Measurements from ENCODE around the gene BLID. TPM values are rescaled to one million over a fixed set of nuclear protein-coding genes. Genes with fewer than 3 reads are reported as not detected.

The BLID gene
- polyA plus RNA-seq, 1 experiment = 0.16 TPM

GRCh38 chr11:122076512-122077120 lies 39.4 kb downstream of the BLID start:
- H3K27me3 ChIP-seq (ENCODE audit: control insufficient read depth, insufficient read depth, low read length) = no peaks in the 10 kb centered on the region
- H3K4me3 ChIP-seq (ENCODE audit: low read depth, low read length) = no peak overlapping the region
- no peaks in the 10 kb centered on the region; the same call in 1 of the 2 replicates for H3K36me3 ChIP-seq (ENCODE audit: control insufficient read depth, insufficient read depth, low read length)
- no peak for DNase-seq (ENCODE audit: low read depth)
- ChIA-PET CTCF (interaction anchor here (0.7 to 1.4 kb wide), 4 partner anchors 11 to 173 kb away, joined by 3 to 7 read pairs (median 4); no protein-coding TSS in a partner anchor), POLR2A (no interaction called here)
- no peak for TF ChIP-seq CTCF (IDR thresholded peaks at IDR 0.05; ENCODE audit: insufficient read depth, low read depth, low read length)

- ChIA-PET CTCF (no interaction called here), POLR2A (no interaction called here)
These were observed 41.0 kb downstream of the BLID start for GRCh38 chr11:122075016-122075415.

GRCh38 chr11:122074022-122074421 lies 42.0 kb downstream of the BLID start:
- CTCF ChIA-PET = interaction anchor here (0.6 kb wide), 1 partner anchor 130 kb away, joined by 3 read pairs; no protein-coding TSS in a partner anchor
- no peaks in the 10 kb centered on the region for H3K27me3 ChIP-seq (ENCODE audit: control insufficient read depth, insufficient read depth, low read length)
- no peaks in the 10 kb centered on the region; the same call in 1 of the 2 replicates for H3K36me3 ChIP-seq (ENCODE audit: control insufficient read depth, insufficient read depth, low read length)
- H3K4me3 ChIP-seq (ENCODE audit: low read depth, low read length) = no peak overlapping the region
- no peak for DNase-seq (ENCODE audit: low read depth)
- TF ChIP-seq CTCF (IDR thresholded peaks at IDR 0.05; ENCODE audit: insufficient read depth, low read depth, low read length) = no peak
- POLR2A ChIA-PET = no interaction called here

More at GRCh38 chr11:122075016-122075415, 41.0 kb downstream of the BLID start:
- no peaks in the 10 kb centered on the region; the same call in 1 of the 2 replicates for H3K36me3 ChIP-seq (ENCODE audit: control insufficient read depth, insufficient read depth, low read length)
- no peaks in the 10 kb centered on the region for H3K27me3 ChIP-seq (ENCODE audit: control insufficient read depth, insufficient read depth, low read length)
- TF ChIP-seq CTCF (IDR thresholded peaks at IDR 0.05; ENCODE audit: insufficient read depth, low read depth, low read length) = no peak
- no peak overlapping the region for H3K4me3 ChIP-seq (ENCODE audit: low read depth, low read length)
- DNase-seq (ENCODE audit: low read depth) = no peak

GRCh38 chr11:122071709-122072202 lies 44.3 kb downstream of the BLID start:
- H3K27me3 ChIP-seq (ENCODE audit: control insufficient read depth, insufficient read depth, low read length) = no peaks in the 10 kb centered on the region
- CTCF ChIA-PET = no interaction called here
- TF ChIP-seq CTCF (IDR thresholded peaks at IDR 0.05; ENCODE audit: insufficient read depth, low read depth, low read length) = no peak
- POLR2A ChIA-PET = interaction anchor here (0.6 kb wide), 1 partner anchor 490 kb away, joined by 3 read pairs; no protein-coding TSS in a partner anchor
- H3K4me3 ChIP-seq (ENCODE audit: low read depth, low read length) = no peak overlapping the region
- H3K36me3 ChIP-seq (ENCODE audit: control insufficient read depth, insufficient read depth, low read length) = no peaks in the 10 kb centered on the region; the same call in 1 of the 2 replicates
- DNase-seq (ENCODE audit: low read depth) = no peak

GRCh38 chr11:122069707-122070360 lies 46.2 kb downstream of the BLID start:
- ChIA-PET CTCF (interaction anchor here (1.6 kb wide), 1 partner anchor 26 kb away, joined by 4 read pairs; no protein-coding TSS in a partner anchor), POLR2A (no interaction called here)
- peaks cover 4% of the 10 kb centered on the region for H3K36me3 ChIP-seq (ENCODE audit: control insufficient read depth, insufficient read depth, low read length)
- no peaks in the 10 kb centered on the region for H3K27me3 ChIP-seq (ENCODE audit: control insufficient read depth, insufficient read depth, low read length)
- H3K4me3 ChIP-seq (ENCODE audit: low read depth, low read length) = no peak overlapping the region
- no peak for TF ChIP-seq CTCF (IDR thresholded peaks at IDR 0.05; ENCODE audit: insufficient read depth, low read depth, low read length)
- no peak for DNase-seq (ENCODE audit: low read depth)

All from BJ (cell line).